NCI-H1694 treated with DMSO at 0.1 percent for 48 hours (cell line): ENCODE data around the gene GPHN.
A peak's percentile ranks its signal among the peaks of the same experiment; 100 is the strongest.

Experiments used
- DNase-seq: peaks from one replicate; lab custom pipeline; 2025; lab: John Stamatoyannopoulos, UW

Gene GPHN

GRCh38 chr14:66507722-66508546, at the start of gene GPHN:
GPHN (plus strand) TSS chr14:66508147.
- peak; percentile 99 for DNase-seq

GRCh38 chr14:66459603-66460002, 48.3 kb upstream of the GPHN start:
- no peak for DNase-seq

- DNase-seq, result no peak
These were observed 43.7 kb upstream of the GPHN start for GRCh38 chr14:66464261-66464660.

GRCh38 chr14:66468778-66469367, 39.1 kb upstream of the GPHN start:
- no peak for DNase-seq

- DNase-seq, result no peak
These were observed 36.4 kb upstream of the GPHN start for GRCh38 chr14:66471584-66471983.

GRCh38 chr14:66472251-66472650, 35.7 kb upstream of the GPHN start:
- DNase-seq, result no peak

- DNase-seq, result no peak
These were observed 34.7 kb upstream of the GPHN start for GRCh38 chr14:66473223-66473622.

- DNase-seq, result peak; percentile 26
These were observed 31.0 kb upstream of the GPHN start for GRCh38 chr14:66476964-66477363.

- DNase-seq, result no peak
These were observed 30.4 kb upstream of the GPHN start for GRCh38 chr14:66477567-66477966.

GRCh38 chr14:66482873-66483272, 25.1 kb upstream of the GPHN start:
- no peak for DNase-seq

- no peak for DNase-seq
These were observed 24.6 kb upstream of the GPHN start for GRCh38 chr14:66483322-66483721.

- DNase-seq, result no peak
These were observed 22.9 kb upstream of the GPHN start for GRCh38 chr14:66485029-66485428.

- no peak for DNase-seq
These were observed 22.0 kb upstream of the GPHN start, which contains the start of gene CCDC196 for GRCh38 chr14:66485910-66486421. CCDC196 (plus strand) TSS chr14:66486371; CDS start chr14:66486503, 132 bp downstream.

GRCh38 chr14:66487164-66487563, 20.8 kb upstream of the GPHN start:
- DNase-seq, result no peak

- DNase-seq, result no peak
These were observed 17.5 kb upstream of the GPHN start for GRCh38 chr14:66490143-66491111.

- DNase-seq, result no peak
These were observed 14.2 kb upstream of the GPHN start for GRCh38 chr14:66493750-66494149.

GRCh38 chr14:66495218-66496098, 12.5 kb upstream of the GPHN start:
- peak; percentile 92 for DNase-seq

GRCh38 chr14:66496188-66496807, 11.6 kb upstream of the GPHN start:
- no peak for DNase-seq

- no peak for DNase-seq
These were observed 11.0 kb upstream of the GPHN start for GRCh38 chr14:66496911-66497310.

GRCh38 chr14:66498311-66498710, 9.6 kb upstream of the GPHN start:
- DNase-seq, result no peak

- no peak for DNase-seq
These were observed 6.4 kb upstream of the GPHN start for GRCh38 chr14:66501592-66501991.
